ENCODE measurements around the gene NEUROD6. TPM values are rescaled to one million over a fixed set of nuclear protein-coding genes. Genes with fewer than 3 reads are reported as not detected.

Gene NEUROD6
- total RNA-seq, 6 donors from 2014 or later, result not detected

- 79 to 82% methylated on average over 7 of the region's 7 CpGs for WGBS, 2 donors
- Histone ChIP-seq H3K9me3 (no peaks in the 10 kb centered on the region), H3K27ac (no peak overlapping the region), H3K36me3 (no peaks in the 10 kb centered on the region), H3K4me3 (no peak overlapping the region), H3K27me3 (no peaks in the 10 kb centered on the region), H3K4me1 (no peaks in the 10 kb centered on the region)
- TF ChIP-seq, protein P1, sequence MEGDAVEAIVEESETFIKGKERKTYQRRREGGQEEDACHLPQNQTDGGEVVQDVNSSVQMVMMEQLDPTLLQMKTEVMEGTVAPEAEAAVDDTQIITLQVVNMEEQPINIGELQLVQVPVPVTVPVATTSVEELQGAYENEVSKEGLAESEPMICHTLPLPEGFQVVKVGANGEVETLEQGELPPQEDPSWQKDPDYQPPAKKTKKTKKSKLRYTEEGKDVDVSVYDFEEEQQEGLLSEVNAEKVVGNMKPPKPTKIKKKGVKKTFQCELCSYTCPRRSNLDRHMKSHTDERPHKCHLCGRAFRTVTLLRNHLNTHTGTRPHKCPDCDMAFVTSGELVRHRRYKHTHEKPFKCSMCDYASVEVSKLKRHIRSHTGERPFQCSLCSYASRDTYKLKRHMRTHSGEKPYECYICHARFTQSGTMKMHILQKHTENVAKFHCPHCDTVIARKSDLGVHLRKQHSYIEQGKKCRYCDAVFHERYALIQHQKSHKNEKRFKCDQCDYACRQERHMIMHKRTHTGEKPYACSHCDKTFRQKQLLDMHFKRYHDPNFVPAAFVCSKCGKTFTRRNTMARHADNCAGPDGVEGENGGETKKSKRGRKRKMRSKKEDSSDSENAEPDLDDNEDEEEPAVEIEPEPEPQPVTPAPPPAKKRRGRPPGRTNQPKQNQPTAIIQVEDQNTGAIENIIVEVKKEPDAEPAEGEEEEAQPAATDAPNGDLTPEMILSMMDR (IDR thresholded peaks at IDR 0.05), result no peak
- TF ChIP-seq POLR2A (IDR thresholded peaks at IDR 0.05) (no peak), POLR2AphosphoS5 (IDR thresholded peaks at IDR 0.05) (no peak), EP300 (IDR thresholded peaks at IDR 0.05) (no peak)
- ATAC-seq (ENCODE audit: low FRiP score in 2 of 2), result no peak
- no peak for DNase-seq
Measured at GRCh38 chr7:31307972-31308371, 32.6 kb downstream of the NEUROD6 start.

DNA sequence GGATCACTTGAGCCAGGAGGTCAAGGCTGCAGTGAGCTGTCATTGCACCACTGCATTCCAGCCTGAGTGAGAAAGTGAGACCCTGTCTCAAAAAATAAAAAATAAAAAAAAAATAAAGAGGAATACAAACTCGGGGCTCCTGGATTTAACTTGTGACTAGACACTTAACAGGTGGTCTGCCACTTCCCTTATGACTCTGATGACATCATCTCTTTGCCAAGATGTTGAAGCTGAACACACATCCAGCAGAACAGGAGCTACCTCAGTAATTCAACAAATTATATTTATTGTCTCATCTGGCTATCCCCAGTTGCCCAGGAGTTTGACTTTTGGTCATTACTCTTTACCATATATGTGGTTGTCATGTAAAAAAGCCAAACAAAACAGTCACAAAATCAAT lies 35.3 kb downstream of the NEUROD6 start:
- ATAC-seq (ENCODE audit: low FRiP score in 2 of 2), result no peak
- no peaks in the 10 kb centered on the region for H3K27me3 ChIP-seq
- no peak for DNase-seq
- no peak overlapping the region for H3K4me3 ChIP-seq
- H3K4me1 ChIP-seq, result no peaks in the 10 kb centered on the region
- H3K36me3 ChIP-seq, result no peaks in the 10 kb centered on the region
- H3K9me3 ChIP-seq, result no peaks in the 10 kb centered on the region
- TF ChIP-seq POLR2A (IDR thresholded peaks at IDR 0.05) (no peak), EP300 (IDR thresholded peaks at IDR 0.05) (no peak), POLR2AphosphoS5 (IDR thresholded peaks at IDR 0.05) (no peak)
- TF ChIP-seq, protein P1 (IDR thresholded peaks at IDR 0.05), result no peak
- H3K27ac ChIP-seq, result no peak overlapping the region
- 55% methylated on average over 1 of the region's 1 CpG for WGBS, 2 donors

DNA sequence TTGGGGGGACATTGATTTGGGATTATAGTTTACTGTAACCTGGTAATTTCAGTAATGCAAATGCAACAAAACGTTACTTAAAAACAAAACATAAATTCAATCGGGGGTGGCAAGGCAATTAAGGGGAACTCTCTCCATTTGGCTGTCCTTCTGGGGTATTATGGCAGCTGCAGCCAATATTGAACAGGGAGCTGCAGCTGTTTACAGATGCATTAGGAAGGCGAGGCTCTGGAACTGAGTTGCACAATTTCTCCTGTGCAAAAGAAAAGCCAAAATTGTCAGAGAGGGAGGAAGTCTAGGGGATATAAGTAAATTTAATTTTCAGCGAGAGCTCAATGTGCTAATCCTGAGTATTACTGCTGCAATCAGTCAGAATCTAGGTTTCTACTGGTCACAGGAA lies 36.1 kb downstream of the NEUROD6 start:
- WGBS, 2 donors, result 62 to 66% methylated on average over 4 of the region's 4 CpGs
- no peaks in the 10 kb centered on the region for H3K36me3 ChIP-seq
- ATAC-seq (ENCODE audit: low FRiP score in 2 of 2) (no peak), DNase-seq (no peak)
- no peaks in the 10 kb centered on the region for H3K4me1 ChIP-seq
- H3K27ac ChIP-seq, result no peak overlapping the region
- H3K4me3 ChIP-seq, result no peak overlapping the region
- TF ChIP-seq POLR2A (IDR thresholded peaks at IDR 0.05) (no peak), EP300 (IDR thresholded peaks at IDR 0.05) (no peak), POLR2AphosphoS5 (IDR thresholded peaks at IDR 0.05) (no peak)
- TF ChIP-seq, protein P1 (IDR thresholded peaks at IDR 0.05), result no peak
- no peaks in the 10 kb centered on the region for H3K27me3 ChIP-seq
- H3K9me3 ChIP-seq, result no peaks in the 10 kb centered on the region

DNA sequence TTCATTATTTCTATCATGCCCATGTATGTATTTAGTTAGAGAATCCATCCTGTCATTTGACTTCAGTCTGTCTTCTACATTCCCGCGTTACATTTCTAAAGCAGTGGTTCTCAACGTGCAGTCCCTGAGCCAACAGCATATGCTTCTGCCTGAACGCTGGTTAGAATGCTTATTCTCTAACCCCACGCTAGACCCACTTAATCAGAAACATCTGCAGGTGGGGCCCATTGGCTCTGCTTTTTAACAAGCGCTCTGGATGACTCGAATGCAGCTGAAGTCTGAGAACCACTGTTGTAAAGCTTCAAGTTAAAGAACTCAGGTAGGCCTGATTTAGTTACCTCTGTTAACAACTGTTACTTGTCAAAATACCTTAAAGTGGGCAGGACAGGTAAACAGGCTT lies 38.2 kb downstream of the NEUROD6 start:
- no peaks in the 10 kb centered on the region for H3K27me3 ChIP-seq
- H3K27ac ChIP-seq, result no peak overlapping the region
- H3K4me3 ChIP-seq, result no peak overlapping the region
- no peaks in the 10 kb centered on the region for H3K36me3 ChIP-seq
- no peaks in the 10 kb centered on the region for H3K4me1 ChIP-seq
- TF ChIP-seq, protein P1 (IDR thresholded peaks at IDR 0.05), result no peak
- ATAC-seq (ENCODE audit: low FRiP score in 2 of 2) (no peak), DNase-seq (no peak)
- WGBS, 2 donors, result 88 to 91% methylated on average over 7 of the region's 7 CpGs
- no peaks in the 10 kb centered on the region for H3K9me3 ChIP-seq

DNA sequence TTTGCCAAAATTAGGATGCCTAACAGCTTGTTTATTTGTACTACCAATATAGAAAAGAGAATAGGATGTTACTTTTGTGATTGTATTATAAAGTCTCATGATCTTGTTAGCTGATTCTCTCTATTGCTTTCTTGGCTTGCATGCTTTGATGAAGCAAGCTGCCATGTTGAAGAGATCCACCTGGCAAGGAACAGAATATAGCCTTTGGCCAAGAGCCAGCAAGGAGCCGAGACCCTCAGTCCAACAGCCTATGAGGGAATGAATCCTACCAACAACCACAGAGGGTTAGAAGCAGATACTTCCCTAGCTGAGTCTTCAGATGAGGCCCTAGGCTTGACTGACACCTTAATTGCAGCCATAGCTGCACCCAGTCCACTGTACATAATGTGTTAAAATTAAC lies 41.2 kb downstream of the NEUROD6 start:
- no peak for TF ChIP-seq POLR2A (IDR thresholded peaks at IDR 0.05)
- TF ChIP-seq EP300 (IDR thresholded peaks at IDR 0.05), result no peak
- TF ChIP-seq POLR2AphosphoS5 (IDR thresholded peaks at IDR 0.05), result no peak
- TF ChIP-seq, protein P1 (IDR thresholded peaks at IDR 0.05), result no peak
- H3K9me3 ChIP-seq, result no peaks in the 10 kb centered on the region
- no peaks in the 10 kb centered on the region for H3K4me1 ChIP-seq
- DNase-seq (no peak), ATAC-seq (ENCODE audit: low FRiP score in 2 of 2) (no peak)
- no peaks in the 10 kb centered on the region for H3K36me3 ChIP-seq
- H3K27ac ChIP-seq, result no peak overlapping the region
- no peak overlapping the region for H3K4me3 ChIP-seq
- WGBS, 2 donors, result 84% methylated on average over 1 of the region's 1 CpG; no CpG with 5 or more reads in 1 of the 2 donors
- H3K27me3 ChIP-seq, result no peaks in the 10 kb centered on the region
